GM21529 (cell line): ENCODE data around the gene PIH1D1.
A peak's percentile ranks its signal among the peaks of the same experiment; 100 is the strongest.
"Not testable (repeated sequence)": the region's sequence is repeated elsewhere in the genome, so short reads cannot be mapped to it uniquely, and the experiment has no call there.

Experiments used
- ATAC-seq: cut with Tn5 transposase; IDR thresholded peaks from one replicate; pipeline ENCODE4 v1.9.1; 2021; ENCODE audit not compliant: unreplicated experiment

PIH1D1 gene

GRCh38 chr19:49456326-49456725 lies 4.7 kb upstream of the PIH1D1 start:
- no peak for ATAC-seq

- ATAC-seq = no peak
Observed at GRCh38 chr19:49455773-49456172, 4.2 kb upstream of the PIH1D1 start.

GRCh38 chr19:49453757-49454240 lies 2.2 kb upstream of the PIH1D1 start:
- ATAC-seq = no peak

GRCh38 chr19:49453013-49453756 lies 1.6 kb upstream of the PIH1D1 start, which contains the start of gene ALDH16A1:
Gene ALDH16A1, plus strand, starts transcription at chr19:49453225. Its CDS starts 107 bp downstream, at chr19:49453332.
- ATAC-seq = peak; percentile 80

- ATAC-seq = no peak
Observed at GRCh38 chr19:49450405-49450804, 1.2 kb downstream of the PIH1D1 start.

DNA sequence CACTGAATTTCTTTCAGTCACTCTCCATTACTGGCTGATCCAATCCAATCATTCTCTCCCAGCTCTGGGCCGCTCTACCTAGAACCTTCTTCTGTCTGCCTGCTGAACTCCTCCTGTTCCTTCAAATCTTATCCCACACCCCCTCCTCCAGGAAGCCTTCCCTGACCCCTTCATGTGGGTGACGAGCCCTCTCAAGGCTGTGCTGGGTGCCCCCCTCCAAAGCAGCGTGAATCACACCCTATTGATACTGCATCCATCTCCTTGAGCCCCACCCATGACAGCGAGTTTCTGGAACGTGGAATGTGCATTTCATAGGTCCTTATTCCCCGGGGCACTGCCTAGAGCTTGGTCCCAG lies 3.2 kb downstream of the PIH1D1 start:
- no peak for ATAC-seq

DNA sequence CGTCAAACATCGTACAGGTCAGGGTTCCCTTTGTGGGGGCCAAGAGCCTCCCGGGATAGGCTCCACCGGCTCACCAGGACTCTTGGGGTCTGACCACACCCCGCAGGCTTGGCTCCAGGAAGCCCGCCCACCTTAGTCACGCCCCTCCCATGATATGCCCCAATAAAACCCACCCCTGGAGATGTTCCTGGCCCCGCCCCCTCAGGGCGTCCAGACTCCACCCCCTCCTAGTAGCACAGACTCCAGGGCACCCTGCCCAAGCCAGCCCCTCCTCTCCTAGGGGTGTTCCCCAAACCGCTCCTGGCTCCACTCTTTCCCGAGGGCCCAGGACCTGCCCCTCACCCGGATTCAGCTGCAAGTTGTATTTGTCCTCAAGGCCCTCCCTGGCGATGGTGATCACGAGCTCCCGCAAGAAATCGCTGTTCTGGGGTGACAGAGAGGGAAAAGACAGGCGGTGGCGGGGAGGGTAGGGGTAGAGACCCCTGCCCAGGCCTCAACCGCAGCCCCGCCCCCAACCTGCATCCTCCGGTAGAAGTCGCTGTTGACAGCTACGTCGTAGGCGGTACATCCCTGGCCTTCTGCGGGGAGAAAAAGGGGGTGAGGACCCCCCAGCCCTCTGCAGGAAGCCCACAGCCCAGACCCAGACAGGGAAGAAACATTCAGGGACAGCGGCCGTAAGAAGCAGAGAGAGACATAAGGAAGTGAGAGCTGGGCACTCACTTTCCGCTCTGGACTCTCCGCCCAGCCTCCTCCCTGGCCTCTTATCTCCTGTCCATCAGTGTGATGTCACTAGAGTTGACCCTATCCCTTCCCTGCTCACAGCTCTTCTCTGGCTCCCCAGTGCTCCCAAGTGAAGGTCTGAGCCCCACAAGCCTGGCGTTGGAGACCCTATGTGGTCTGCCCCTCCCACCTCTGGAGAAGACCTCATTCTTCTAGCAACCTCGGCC lies 3.9 kb downstream of the PIH1D1 start:
- no peak for ATAC-seq

GRCh38 chr19:49445997-49446396 lies 5.6 kb downstream of the PIH1D1 start:
- ATAC-seq = no peak

- not testable (repeated sequence) for ATAC-seq
Observed at GRCh38 chr19:49444100-49444700, 7.4 kb downstream of the PIH1D1 start.

DNA sequence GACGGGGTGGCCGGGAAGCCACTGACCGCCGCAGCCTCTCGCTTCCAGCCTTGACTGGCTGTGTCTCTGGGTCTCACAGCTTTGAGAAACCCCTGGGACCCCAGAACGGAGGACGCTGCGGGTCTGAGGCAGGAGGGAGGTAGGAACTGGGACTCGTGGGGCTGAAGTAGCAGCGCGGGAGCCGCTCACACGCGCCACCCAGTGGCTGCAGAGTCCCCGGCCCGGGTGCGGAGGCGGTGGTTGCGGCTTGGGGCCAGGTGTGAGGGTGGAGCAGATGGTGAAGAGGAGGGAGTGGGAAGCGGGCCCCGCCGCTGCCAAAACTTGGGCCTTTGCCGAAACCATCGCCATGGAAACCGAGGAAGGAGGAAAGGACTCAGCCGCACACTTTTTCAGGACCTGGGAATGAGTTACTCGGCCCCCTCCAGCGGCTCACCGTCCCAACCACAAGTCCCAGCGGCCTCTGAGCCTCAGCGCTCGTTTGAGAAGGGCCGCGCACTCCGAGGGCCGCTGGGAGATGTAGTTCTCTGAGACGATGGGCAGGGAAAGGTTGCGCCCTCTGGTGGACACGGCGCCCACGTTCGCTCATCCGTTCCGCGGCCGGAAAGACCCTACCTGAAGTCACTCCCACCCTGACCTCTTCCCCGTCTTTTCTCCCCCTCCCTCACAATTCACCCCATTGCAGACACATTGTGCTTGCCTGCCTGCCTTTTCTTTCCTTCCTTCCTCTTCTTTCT lies 8.1 kb downstream of the PIH1D1 start:
- peak; percentile 68 for ATAC-seq

DNA sequence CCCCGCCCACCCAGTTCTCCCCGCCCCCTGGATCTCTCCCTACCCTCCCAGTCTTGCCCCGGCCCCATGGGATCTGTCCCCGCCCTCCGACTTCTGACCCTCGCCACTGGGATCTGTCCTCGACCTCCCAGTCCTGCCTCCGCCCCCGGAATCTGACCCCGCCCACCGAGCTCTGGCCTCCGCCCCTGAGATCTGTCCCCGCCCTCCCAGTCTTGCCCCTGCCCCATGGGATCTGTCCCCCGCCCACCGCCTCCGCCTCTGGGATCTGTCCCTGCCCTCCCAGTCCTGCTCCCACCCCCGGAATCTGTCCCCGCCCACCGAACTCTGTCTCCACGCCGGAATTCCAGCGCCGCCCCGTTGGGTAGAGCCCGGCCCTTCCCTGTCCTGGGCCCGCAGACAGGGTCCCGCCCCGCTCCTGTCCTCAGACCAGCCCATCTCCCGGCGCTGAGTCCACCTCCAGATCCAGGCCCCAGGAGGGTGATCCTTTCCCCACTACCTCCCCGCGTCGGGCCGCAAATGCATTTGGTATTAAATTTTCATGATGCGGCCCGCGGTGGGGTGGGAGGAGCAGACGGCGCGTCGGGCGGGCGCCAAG lies 8.7 kb downstream of the PIH1D1 start:
- peak; percentile 17 for ATAC-seq

DNA sequence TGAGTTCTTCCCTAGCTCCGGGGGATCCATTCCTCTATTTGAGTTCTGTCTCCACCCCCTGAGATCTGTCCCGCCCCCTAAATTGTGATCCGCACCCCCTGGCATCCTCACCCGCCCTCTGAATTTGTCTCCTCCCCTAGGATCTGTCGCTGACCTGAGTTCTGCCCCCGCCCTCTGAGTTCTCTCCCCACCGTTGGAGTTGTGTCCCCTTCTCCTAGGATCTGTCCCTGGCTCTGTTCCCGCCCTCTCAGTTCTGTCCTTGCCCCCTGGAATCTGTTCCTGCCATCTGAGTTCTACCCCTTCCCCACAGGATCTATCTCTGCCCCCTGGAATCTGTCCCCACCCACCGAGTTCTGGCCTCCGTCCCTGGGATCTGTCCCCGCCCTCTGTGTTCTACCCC lies 9.3 kb downstream of the PIH1D1 start:
- no peak for ATAC-seq

DNA sequence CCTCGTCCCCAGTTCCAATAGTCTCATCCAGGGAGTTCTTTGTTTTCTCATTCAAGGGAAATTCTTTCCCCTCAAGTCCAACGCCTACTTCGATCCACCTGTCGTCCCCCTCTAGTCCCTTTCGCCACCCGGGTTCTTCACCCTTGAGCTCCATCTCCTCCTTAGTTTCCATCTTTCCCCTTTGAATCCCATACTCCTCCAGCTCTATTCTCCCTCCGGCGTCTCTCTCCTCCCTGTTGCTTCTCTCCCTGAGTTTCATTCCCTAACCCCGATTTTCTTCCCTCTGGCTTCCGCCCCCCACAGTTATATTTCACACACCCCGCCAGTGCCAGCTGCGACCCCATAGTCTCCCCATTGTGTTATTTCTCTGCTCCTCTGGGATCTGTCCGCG lies 9.7 kb downstream of the PIH1D1 start:
- ATAC-seq = no peak

DNA sequence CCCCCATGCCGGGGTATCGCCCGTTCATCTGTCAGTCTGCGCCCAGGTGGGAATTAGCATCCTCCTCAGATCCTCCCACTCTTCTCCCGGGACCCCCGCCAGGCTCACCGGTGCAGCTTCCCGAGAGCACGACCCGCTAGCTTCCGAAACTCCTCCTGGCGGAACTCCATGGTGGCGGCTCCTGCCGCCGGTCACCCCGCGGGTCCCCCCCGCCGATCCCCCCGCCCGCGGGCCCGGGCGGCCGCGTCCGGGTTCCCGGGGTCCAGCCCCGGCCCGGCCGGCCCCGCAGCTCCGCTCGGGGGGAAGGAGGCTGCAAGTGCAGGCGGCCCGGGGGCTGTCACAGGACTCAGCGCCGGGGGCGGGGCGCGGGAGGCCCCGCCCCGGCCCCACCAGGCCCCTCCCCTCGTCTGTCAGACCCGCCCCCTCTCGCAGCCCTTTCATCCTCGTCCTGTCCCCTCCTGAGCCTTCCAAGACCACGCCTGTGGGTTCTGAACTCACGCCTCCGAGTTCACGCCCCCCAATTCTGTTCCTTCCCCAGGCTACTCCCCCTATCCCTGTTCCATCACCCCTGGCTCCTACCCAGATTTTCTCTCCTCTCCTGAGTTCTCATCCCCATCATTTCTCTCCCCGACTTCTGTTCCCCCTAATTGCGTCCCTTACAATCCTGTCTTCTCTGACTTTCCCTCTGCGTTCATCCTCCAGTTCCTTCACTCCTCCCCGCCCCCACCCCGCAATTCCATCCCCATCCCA lies 10.2 kb downstream of the PIH1D1 start, which contains the start of gene SLC17A7:
Gene SLC17A7 (minus strand): TSS at position 318 of the 750 bp plus-strand sequence. CDS start 148 bp downstream, at position 170.
- no peak for ATAC-seq

- no peak for ATAC-seq
Observed at GRCh38 chr19:49440439-49441209, 11.0 kb downstream of the PIH1D1 start.

- ATAC-seq = no peak
Observed at GRCh38 chr19:49439836-49440235, 11.8 kb downstream of the PIH1D1 start.

DNA sequence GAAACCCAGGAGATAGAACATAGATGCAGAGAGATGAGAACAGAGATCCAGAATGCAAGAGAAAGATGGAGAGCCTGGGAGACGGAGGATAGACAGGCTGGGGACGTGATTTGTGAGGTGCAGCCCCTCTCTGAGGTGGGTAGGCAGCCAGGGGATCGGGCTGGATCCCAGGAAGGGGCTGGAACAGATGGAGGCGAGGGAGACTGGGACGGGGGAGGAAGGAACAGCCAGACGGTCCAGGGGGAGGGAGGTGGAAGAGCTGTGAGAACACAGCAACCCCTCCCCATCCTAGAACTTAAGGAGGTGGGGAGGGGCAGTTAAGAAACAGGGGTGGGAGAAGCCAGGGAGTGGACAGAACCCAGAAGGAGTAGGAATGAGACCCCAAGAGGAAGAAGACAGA lies 13.4 kb downstream of the PIH1D1 start:
- ATAC-seq = no peak

- no peak for ATAC-seq
Observed at GRCh38 chr19:49437231-49437630, 14.4 kb downstream of the PIH1D1 start.
